Activated CD8-positive, alpha-beta memory T cell treated with anti-CD3 and anti-CD28 coated beads for 24 hours (primary cell): ENCODE data around the gene MNAT1.

Source experiments
- DNase-seq: peaks from one replicate; pipeline ENCODE4 v3.0.0-alpha.2; 2020

The MNAT1 gene

GRCh38 chr14:60972295-60972694 lies 237.7 kb downstream of the MNAT1 start:
- DNase-seq, result no peak

GRCh38 chr14:60973070-60973469 lies 238.5 kb downstream of the MNAT1 start:
- no peak for DNase-seq

GRCh38 chr14:60974090-60974651 lies 239.6 kb downstream of the MNAT1 start:
- no peak for DNase-seq

GRCh38 chr14:60975551-60975950 lies 241.0 kb downstream of the MNAT1 start:
- DNase-seq, result no peak

GRCh38 chr14:60977847-60978246 lies 243.3 kb downstream of the MNAT1 start:
- no peak for DNase-seq

GRCh38 chr14:60980811-60981632 lies 246.5 kb downstream of the MNAT1 start, which contains the start of the genes SLC38A6 and TRMT5:
Gene SLC38A6, plus strand, starts transcription at chr14:60981245. Its CDS starts 33 bp downstream, at chr14:60981278.
Gene TRMT5, minus strand, starts transcription at chr14:60981079. Its CDS starts 106 bp downstream, at chr14:60980973.
- DNase-seq, result peak; percentile 98

GRCh38 chr14:60981633-60982455 lies 247.3 kb downstream of the MNAT1 start:
- no peak for DNase-seq

- no peak for DNase-seq
Observed at GRCh38 chr14:60984196-60984595, 249.6 kb downstream of the MNAT1 start.

GRCh38 chr14:60986500-60986899 lies 251.9 kb downstream of the MNAT1 start:
- no peak for DNase-seq

- DNase-seq, result no peak
Observed at GRCh38 chr14:60989599-60989998, 255.0 kb downstream of the MNAT1 start.

GRCh38 chr14:60998617-60999016 lies 264.1 kb downstream of the MNAT1 start:
- DNase-seq, result no peak

GRCh38 chr14:60999536-60999935 lies 265.0 kb downstream of the MNAT1 start:
- DNase-seq, result no peak

GRCh38 chr14:61003571-61003970 lies 269.0 kb downstream of the MNAT1 start:
- no peak for DNase-seq

GRCh38 chr14:61019537-61019936 lies 285.0 kb downstream of the MNAT1 start:
- no peak for DNase-seq
